ENCODE data around the gene CUL3.
A peak's percentile ranks its signal among the peaks of the same experiment; 100 is the strongest.
"Not testable (repeated sequence)": the region's sequence is repeated elsewhere in the genome, so short reads cannot be mapped to it uniquely, and the experiment has no call there.

Gene CUL3

DNA sequence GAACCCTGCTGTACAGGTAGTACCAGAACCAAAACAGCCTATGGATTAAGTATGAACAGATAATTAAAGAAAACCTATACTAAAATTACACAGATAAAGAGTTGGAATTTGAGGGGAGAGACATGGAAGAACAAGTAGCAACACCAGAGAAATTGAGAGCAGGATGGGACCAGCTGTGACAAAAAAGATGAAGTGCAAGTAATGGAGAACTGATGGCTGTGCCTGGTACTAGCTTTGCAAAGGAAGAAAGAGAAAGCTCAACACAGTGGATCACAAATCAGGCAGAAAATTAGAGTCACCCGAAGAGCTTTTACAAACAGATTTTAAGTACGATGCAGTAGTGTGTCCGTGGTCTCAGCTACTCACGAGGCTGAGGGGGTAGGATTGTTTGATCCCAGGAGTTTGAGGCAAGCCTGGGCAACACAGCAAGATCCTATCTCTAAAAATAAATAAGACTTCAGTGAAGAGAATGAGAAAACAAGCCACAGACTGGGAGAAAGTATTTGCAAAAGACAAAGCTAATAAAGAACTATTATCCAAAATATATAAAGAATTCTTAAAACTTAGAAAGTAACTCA is 46.5 kb downstream of the CUL3 start:
- no peak for DNase-seq

DNA sequence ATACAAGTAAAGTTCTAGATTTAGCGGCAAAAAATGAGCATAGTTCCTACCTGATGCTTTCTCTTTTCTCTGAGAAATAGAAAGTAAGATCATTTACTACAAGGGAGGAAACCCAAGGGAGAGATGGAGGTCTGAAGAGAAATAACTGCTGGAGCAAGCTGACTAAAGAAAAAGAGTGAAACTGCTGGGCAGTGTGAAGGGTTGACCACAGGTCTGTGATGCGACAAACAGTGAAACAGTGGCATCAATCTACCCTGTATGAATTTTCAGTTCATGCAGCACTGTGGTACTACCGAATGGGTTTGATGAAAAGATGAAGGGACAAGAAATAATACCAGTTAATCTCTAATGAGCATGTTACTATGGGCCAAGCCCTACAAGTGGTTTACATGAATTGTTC is 52.2 kb downstream of the CUL3 start:
- DNase-seq, result no peak

DNA sequence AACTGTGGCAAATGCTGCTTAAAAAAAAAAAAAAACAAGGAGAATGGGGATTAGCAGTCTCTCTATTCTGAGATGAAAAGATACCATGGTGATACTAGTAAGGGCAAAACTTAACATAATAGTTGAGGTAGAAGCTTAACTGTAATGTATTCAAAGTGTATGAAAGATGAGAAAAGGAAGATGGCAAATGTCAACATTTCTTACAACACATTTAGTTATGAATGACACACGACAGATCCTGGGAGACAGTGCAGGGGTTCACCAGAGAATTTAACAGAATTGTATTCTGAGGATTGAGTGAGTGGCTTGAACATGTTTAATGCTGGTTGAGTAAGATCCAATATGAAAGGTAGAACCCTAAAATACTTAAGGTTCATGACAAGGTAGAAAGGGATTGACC is 52.7 kb downstream of the CUL3 start:
- DNase-seq, result no peak

DNA sequence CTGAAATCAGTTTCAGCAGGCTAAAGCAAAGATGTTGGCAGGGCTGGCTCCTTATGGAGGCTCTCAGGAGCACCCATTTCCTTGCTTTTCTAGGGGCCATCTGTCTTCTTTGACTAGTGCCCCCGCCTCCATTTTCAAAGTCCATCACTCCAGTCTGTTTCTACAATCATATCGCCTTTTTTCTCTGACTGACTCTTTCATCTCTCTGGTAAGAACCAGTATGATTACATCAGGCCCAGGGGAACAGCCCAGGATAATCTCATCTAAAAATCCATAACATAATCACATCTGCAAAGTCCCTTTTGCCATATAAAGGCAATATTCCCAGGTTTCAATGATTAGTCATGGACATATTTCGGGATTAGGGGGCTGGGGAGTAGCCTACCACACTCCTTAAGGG is 57.0 kb downstream of the CUL3 start:
- peak; percentile 28 for DNase-seq

DNA sequence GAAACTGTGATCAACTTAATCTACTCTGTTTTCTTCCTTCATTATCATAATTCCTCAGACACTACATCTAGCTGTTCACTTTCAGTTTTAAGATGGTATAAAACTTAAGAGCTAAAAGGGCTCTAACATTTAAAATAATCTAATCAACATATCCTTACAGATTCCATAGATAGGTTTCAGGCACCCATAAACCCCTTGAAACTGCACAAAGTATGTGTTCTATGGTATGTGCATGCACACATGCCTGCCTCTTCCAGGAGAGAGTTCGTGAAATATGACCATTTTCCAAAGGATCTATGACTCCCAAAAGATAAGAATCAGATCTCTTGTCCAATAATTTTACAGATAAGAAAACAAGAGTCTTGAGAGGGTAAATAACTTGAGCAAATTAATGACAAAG is 59.4 kb downstream of the CUL3 start:
- no peak for DNase-seq

DNA sequence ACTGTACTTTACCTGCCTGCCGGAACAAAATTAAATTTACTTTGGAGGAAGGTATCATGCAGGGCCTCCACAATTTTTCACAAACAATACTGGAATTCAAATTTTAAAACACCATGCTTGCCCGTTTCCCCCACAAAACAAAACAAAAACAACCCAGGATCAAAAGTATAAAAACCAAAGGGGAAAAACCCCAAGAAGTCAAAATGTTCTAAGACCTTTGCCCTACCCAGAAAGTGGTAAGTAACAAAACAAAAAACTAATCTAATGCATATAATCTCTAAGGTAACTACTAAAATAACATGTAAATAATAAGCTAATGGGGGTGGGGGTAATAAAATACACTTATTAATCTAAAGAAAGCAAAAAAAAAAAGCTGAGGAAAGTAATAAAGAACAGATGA is 60.5 kb downstream of the CUL3 start:
- DNase-seq, result no peak

DNA sequence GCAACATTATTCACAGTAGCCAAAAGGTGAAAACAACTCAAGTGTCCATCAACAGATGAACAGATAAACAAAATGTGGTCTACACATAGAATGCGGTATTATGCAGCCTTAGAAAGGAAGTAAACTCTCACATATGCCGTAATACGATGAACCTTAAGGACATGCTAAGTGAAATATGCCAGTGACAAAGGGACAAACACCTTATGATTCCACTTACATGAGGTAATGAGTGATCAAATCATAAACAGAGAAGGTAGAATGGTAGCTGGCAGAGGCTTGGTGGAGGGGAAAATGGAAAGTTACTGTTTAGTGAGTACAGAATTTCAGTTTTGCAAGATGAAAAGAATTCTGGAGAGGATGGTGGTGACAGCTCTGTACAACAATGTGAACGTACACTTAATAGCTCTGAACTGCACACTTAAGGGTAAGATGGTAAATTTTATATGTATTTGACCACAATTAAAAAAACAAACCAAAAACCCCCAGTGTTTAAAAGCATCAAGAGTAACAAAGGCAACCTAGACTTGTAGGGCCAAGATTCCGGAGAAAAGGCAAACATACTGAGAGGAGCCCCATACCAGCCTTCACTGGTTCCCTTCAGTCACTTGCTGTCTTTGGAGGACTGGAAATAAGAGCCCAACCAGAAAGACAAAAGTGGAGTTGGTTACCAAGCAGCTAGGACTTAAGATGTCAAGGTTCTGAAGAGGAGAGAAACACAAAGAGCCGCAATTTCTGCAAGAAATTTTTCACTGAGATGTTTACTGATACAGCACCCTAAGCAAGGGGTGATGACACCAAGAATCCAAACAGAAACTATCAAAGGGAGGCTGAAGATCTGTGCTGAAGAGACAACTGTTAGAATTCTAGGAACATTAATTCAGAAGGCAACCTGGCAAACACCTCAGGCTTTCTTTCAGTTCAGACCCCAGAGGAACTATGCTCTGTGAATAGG is 61.3 kb downstream of the CUL3 start:
- DNase-seq, result no peak

DNA sequence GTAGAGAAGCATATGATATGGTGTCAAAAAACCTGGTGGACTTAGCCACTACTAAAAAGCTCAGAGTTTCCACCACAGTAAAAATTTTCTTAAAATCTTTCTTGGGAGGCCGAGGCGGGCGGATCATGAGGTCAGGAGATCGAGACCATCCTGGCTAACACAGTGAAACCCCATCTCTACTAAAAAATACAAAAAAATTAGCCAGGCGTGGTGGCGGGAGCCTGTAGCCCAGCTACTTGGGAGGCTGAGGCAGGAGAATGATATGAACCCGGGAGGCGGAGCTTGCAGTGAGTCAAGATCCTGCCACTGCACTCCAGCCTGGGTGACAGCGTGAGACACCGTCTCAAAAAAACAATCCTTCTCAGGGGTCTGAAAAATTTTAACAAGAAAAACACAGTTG is 62.7 kb downstream of the CUL3 start:
- DNase-seq, result not testable (repeated sequence)

DNA sequence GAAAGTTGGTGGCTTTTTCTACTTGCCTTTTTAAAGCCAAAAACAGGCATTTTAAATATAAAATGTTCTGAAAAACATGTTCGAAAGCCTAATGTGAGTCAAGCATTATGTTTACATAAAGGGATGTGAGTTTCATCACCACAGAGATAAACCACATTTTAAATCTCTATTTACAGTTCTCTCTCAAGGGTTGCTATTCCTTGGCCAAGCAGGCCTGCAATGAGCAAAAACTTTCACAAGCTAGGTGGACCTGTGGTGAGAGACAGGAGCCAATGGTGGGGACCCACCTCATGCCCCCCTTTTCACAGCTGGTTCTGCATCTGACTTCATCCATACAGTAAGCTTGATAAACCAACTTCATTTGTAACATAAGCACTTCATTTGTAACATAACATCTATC is 65.1 kb downstream of the CUL3 start:
- DNase-seq, result peak; percentile 60

DNA sequence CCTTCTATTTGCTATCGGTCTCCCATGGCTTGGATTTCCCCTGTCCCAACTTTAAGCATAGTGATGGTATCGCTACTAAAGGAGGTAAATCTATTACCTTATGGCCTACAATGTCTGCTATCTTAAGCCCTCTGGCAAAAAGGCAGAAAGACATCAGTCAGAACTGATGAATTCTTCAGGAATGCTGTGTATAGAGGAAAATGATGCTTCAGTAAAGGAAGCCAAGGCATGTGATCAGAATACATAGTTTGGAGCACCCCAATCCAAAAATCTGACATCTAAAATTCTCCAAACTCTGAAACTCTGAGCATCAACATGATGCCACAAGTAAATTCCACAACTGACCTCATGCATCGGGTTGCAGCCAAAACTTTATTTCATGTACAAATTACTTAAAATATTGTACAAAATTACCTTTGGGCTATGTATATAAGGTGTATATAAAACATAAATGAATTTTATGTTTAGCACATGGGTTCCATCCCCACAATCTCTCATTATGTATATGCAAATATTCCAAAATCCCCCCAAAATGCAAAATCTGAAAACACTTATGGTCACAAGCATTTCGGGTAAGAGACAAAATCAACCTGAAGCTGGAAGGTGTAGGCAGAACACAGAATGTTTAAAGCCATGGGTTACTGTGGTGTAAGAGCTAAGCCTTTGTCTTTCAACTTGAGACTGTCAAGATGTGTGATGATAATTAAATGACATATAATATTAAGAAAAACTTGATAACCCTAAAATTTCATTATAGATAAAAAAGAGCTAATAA is 66.2 kb downstream of the CUL3 start:
- DNase-seq, result peak; percentile 73

DNA sequence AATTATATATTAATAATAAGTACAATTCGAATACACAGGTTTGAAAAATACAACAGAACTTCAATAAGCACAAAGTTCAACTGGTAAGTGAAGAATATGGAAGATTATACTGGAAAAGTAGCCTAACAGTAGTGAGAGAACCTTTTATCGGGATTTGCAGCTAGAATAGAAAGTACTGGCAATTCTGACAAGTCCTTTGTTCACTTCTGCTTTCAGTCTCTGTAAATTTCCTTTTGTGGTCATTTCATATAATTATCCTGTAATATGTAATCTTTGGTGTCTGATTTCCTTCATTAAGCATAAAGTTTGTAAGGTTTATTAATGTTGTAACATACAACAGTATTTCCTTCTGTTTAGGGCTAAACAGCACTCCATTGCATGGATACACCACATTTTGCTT is 67.2 kb downstream of the CUL3 start:
- DNase-seq, result no peak

DNA sequence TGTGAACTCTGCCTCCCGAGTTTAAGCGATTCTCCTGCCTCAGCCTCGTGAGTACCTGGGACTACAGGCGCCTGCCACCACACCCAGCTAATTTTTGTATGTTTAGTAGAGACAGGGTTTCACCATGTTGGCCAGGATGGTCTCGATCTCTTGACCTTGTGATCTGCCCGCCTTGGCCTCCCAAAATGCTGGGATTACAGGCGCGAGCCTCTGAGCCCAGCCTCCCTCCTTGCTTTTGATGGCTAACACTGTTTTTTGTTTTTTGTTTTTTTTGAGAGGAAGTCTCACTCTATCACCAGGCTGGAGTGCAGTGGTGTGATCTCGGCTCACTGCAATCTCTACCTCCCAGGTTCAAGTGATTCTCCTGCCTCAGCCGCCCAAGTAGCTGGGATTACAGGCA is 68.8 kb downstream of the CUL3 start:
- not testable (repeated sequence) for DNase-seq

DNA sequence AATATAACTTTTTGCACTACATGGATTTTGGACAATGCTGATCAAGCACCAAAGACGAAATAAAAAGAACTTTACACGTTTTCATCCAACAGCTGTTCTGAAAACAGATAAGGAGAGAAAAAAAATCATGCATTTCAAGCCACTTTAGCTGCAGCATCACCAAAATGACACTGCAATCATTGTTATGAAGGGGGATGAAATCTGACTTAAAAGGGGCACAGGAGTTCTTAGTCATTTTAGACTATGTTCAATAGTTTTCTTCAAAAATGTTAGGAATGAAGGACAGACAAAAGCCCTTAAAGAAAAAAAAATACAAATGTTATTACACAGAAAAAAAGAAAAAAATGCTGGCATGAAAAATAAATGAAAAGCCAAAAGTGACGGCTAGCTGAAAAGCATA is 71.2 kb downstream of the CUL3 start:
- DNase-seq, result peak; percentile 48

DNA sequence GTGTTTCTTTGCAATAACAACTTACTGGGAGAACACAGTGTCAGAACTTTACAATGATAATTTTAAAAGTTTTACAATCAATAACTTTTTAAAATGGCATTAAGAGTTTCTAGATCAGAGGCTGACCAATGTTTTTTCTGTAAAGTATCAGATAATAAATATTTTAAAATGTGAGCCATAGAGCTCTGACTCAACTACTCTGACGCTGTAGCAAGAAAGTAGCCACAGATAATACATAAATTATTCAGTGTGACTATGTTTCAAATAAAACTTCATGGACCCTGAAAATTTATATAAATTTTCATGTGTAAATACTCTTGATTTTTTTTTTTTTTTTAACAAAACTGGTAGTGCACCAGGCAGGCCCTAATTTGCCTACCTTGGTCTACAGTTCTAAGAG is 77.4 kb downstream of the CUL3 start:
- no peak for DNase-seq

DNA sequence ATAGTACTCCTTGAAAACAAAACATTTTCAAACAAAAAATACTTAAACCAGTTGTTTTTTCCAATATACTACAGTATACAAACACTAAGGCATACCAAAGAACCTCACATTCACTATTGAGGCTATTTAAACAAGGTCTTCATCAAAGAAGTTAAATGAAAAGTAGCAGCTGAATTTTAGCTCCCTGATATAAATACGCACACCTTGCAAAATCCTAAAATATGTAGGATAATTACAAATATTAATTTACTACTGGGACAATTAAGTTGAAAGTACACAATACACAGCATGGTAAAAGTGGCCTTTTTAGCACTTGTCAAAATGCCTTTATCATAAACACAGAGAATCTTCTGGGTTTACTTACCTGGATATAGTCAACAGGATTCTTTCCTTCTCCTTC is 78.7 kb downstream of the CUL3 start:
- DNase-seq, result no peak

DNA sequence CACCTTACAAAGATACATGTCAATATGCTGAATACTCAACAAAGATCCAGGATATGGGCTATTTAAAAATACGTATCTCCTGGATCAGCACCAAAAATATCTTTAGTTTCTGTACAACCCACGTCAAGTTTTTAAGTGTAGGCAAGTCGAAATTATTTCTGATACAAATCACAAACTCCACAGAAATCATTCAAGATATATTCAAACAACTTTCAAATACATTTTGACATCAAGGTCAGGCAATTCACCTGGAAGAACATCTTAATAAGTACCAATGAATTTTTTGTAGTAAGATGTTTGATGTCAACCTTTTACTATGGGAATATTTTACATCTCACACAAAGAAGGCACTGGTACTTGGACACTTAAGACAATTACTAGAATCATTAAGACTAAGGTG is 86.2 kb downstream of the CUL3 start:
- DNase-seq, result no peak

DNA sequence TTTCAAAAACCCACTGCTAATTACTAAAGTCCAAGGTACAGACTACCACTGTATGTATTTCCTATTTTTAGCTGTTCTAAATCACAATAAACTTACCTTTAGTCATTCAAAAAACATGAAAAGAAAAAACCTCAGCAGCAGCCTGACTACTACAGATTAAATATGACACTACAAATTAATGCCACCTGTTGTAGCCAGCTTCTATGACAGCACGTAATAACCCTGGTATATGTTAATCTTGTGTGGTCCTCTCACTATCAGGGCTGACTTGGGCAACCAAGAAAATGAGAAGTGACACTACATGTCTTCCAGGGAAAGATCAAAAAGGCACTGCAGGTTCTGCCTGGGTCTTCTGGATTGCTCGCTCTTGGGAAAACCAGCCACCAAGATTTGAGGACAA is 92.6 kb downstream of the CUL3 start:
- DNase-seq, result no peak

DNA sequence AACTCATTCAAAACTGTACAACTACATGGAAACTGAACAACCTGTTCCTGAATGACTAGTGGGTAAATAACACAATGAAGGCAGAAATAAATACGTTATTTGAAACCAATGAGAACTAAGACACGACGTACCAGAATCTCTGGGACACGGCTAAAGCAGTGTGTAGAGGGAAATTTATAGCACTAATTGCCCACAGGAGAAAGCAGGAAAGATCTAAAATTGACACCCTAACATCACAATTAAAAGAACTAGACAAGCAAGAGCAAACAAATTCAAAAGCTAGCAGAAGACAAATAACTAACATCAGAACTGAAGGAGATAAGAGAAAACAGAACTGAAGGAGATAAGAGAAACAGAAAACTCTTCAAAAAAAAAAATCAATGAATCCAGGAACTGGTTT is 97.2 kb downstream of the CUL3 start:
- DNase-seq, result not testable (repeated sequence)

DNA sequence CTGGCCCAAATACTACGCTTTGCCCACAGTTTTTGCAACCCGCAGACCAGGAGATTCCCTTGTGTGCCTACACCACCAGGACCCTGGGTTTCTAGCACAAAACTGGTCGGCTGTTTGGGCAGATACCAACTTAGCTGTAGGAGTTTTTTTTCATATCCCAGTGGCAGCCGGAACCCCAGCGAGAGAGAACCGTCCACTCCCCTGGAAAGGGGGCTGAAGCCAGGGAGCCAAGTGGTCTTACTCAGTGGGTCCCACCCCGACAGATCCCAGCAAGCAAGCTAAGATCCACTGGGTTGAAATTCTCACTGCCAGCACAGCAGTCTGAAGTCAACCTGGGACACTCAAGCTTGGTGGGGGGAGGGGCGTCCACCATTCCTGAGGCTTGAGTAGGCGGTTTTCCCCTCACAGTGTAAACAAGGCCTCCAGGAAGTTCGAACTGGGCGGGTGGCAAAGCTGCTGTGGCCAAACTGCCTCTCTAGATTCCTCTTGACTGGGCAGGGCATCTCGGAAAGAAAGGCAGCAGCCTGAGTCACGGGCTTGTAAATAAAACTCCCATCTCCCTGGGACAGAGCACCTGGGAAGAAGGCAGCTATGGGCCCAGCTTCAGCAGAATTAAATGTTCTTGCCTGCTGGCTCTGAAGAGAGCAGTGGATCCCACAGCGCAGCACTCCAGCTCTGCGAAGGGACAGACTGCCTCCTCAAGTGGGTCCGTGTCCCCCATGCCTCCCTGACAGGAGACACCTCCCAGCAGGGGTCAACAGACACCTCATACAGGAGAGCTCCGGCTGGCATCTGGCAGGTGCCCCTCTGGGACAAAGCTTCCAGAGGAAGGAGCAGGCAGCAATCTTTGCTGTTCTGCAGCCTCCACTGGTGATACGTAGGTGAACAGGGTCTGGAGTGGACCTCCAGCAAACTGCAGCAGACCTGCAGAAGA is 99.8 kb downstream of the CUL3 start:
- peak; percentile 95 for DNase-seq

DNA sequence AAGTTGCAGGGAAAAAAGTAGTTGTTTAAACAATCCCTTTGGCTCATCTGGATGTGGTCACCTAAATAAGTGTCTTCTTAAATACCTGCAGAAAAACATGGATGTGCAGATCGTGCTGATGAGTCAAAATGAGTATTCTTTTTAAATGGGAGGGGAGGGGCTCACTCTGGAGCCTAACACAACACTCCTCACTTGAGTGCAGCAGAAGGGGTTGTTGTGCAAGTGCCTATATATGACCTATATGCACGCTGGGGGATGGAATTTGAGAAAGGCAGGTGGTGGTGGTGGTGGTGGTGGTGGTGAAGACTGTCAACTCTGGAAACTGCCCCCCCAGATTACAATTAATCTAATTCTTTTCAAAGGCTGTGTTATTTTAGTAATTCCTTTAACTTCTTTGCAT is 105.3 kb downstream of the CUL3 start:
- no peak for DNase-seq

DNA sequence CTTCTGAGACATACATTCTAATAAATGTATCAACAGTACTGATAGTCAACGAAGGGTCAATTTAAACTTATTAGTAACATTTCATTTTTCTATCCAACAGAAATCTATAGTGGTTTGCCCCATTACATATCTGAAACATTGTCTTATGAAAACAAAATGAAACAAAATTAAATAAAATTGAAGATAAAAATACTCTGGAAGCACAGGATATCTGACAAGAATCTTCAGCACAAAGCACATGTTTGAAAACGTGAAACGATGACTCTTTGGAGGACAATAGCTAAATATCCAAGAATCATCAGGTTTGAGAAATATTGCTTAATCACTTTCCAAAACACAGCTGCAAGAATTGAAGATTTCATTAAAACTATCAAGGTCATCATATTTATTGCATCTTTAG is 112.3 kb downstream of the CUL3 start:
- DNase-seq, result no peak

DNA sequence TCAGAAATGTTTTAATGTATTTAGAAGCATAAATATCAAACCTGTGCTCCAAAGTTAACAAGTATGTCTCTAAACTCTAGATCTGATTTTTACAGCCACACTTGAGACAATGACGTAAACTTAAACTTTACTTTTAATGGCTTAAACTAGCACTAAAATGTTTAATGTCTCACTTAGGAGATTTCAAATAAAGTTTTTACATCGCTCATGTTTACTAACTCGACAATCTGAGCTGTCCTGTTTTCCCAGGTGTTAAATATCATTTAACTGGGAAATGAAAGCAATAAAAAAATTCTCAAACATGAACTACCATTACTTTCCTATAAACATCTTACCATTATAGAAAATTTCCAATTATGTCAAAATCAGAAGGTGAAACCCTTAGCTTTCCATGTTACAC is 113.0 kb downstream of the CUL3 start:
- DNase-seq, result no peak
